Measurements from ENCODE around the gene PHGDH. TPM values are rescaled to one million over a fixed set of nuclear protein-coding genes. Genes with fewer than 3 reads are reported as not detected.

The PHGDH gene
- total RNA-seq, 4 donors from 2014 or later: 6.4 to 120 (median 34.6) TPM

DNA sequence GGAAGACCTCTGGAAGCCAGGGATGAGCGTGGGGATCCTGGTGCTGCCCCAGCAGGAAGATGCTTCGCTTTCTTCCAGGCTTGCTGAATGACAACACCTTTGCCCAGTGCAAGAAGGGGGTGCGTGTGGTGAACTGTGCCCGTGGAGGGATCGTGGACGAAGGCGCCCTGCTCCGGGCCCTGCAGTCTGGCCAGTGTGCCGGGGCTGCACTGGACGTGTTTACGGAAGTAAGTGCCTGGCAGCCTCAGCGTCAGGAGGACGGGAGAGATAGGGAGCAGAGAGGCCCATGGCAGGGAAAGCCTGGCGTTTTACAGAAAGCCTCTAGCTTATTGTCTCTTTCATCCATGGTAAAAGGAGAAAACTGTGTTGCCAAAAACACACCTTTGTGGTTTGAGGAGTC lies 23.5 kb downstream of the PHGDH start:
- Histone ChIP-seq H3K4me3 (no peak overlapping the region), H3K4me1 (no peaks in the 10 kb centered on the region), H3K27me3 (no peaks in the 10 kb centered on the region), H3K27ac (no peak overlapping the region), H3K9me3 (no peaks in the 10 kb centered on the region), H3K36me3 (no peaks in the 10 kb centered on the region)
- intact Hi-C loops (cut with DNase I; ENCODE audit: low total_unique reads): no loop called here
- no peak for DNase-seq
- TF ChIP-seq, protein P1, sequence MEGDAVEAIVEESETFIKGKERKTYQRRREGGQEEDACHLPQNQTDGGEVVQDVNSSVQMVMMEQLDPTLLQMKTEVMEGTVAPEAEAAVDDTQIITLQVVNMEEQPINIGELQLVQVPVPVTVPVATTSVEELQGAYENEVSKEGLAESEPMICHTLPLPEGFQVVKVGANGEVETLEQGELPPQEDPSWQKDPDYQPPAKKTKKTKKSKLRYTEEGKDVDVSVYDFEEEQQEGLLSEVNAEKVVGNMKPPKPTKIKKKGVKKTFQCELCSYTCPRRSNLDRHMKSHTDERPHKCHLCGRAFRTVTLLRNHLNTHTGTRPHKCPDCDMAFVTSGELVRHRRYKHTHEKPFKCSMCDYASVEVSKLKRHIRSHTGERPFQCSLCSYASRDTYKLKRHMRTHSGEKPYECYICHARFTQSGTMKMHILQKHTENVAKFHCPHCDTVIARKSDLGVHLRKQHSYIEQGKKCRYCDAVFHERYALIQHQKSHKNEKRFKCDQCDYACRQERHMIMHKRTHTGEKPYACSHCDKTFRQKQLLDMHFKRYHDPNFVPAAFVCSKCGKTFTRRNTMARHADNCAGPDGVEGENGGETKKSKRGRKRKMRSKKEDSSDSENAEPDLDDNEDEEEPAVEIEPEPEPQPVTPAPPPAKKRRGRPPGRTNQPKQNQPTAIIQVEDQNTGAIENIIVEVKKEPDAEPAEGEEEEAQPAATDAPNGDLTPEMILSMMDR (IDR thresholded peaks at IDR 0.05): no peak
- no peak for TF ChIP-seq POLR2A (IDR thresholded peaks at IDR 0.05)

DNA sequence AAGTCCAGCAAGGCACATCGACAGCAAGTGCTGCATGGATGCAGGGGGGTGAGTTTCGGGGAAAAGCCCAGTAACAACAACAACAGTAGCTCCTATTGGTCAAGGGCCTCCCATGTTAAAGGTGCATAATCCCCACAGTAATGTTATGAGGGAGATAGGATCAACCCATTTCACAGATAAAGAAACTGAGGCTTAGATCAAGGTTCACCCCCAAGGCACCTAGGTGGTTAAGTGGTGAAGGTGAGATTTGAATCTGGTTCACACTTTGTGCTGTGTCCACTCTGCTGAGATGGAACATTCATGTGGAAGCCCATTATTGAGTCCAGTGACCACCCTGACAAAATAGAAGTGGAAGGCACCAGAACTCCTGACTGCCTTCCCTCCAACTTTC lies 24.9 kb downstream of the PHGDH start:
- no peaks in the 10 kb centered on the region for H3K27me3 ChIP-seq
- no peaks in the 10 kb centered on the region for H3K36me3 ChIP-seq
- DNase-seq: no peak
- no peak overlapping the region for H3K4me3 ChIP-seq
- no peak for TF ChIP-seq POLR2A (IDR thresholded peaks at IDR 0.05)
- TF ChIP-seq, protein P1 (IDR thresholded peaks at IDR 0.05): no peak
- no peaks in the 10 kb centered on the region for H3K9me3 ChIP-seq
- no peak overlapping the region for H3K27ac ChIP-seq
- H3K4me1 ChIP-seq: no peaks in the 10 kb centered on the region
- intact Hi-C loops (cut with DNase I; ENCODE audit: low total_unique reads): no loop called here

DNA sequence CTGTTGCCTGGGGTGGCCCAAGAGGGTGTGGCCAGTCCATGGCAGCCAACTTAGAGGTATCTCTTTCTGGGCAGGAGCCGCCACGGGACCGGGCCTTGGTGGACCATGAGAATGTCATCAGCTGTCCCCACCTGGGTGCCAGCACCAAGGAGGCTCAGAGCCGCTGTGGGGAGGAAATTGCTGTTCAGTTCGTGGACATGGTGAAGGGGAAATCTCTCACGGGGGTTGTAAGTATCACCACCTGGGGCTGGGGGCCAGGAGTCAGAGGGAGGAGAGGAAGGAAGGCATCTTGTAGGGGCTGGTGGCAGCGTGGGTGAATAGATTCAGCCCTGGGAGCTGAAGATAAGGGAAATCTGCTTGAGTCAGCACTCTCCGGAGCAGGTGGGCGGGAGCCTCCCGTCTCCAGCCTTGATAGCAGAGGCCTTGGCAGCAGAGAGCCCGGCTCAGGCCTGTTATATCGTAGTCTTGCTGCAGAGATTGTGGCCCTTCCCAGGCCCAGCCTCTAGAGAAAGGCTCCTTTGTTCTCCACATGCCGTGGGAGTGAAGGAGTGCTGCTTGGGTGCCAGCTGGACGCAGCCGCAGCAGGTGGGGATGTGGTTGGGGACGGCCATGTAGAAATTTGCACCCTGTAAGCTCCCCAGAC lies 25.4 kb downstream of the PHGDH start:
- Histone ChIP-seq H3K4me3 (no peak overlapping the region), H3K4me1 (no peaks in the 10 kb centered on the region), H3K9me3 (no peaks in the 10 kb centered on the region), H3K36me3 (no peaks in the 10 kb centered on the region), H3K27ac (no peak overlapping the region), H3K27me3 (no peaks in the 10 kb centered on the region)
- DNase-seq: no peak
- intact Hi-C loops (cut with DNase I; ENCODE audit: low total_unique reads): no loop called here
- TF ChIP-seq POLR2A (IDR thresholded peaks at IDR 0.05): no peak
- TF ChIP-seq, protein P1 (IDR thresholded peaks at IDR 0.05): no peak

DNA sequence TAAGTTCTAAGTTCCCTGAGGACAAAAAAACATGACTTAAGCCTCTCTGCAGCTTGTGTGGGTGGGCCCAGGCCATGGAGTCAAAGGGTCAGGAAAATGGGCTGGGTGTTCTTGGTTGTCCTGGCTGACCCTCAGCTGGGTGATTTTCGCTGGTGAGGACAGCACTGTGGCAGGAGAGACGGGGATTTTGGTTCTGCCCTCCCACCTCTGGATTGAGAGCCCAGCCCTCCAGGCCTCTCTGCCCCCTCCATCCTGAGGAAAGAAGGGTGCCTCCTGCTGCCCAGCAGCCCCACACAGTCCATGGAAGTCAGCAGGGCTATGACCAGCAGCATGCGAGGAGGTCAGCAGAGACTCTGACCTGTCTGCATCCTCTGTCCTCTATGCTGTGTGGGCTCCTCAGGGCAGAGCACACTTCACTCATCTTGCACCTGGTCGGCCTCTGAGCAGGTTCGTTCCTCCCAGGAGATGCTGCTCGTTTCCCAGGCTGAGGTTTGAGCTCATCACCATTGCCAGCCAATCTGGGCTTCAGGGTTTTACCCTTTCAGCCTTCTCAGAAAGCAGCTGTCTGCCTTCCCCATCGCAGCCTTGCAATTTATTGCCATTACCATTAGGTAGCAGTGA lies 26.5 kb downstream of the PHGDH start:
- Histone ChIP-seq H3K4me3 (no peak overlapping the region), H3K4me1 (no peaks in the 10 kb centered on the region), H3K36me3 (no peaks in the 10 kb centered on the region), H3K27ac (no peak overlapping the region), H3K9me3 (no peaks in the 10 kb centered on the region), H3K27me3 (no peaks in the 10 kb centered on the region)
- intact Hi-C loops (cut with DNase I; ENCODE audit: low total_unique reads): no loop called here
- no peak for DNase-seq
- no peak for TF ChIP-seq POLR2A (IDR thresholded peaks at IDR 0.05)
- TF ChIP-seq, protein P1 (IDR thresholded peaks at IDR 0.05): no peak

DNA sequence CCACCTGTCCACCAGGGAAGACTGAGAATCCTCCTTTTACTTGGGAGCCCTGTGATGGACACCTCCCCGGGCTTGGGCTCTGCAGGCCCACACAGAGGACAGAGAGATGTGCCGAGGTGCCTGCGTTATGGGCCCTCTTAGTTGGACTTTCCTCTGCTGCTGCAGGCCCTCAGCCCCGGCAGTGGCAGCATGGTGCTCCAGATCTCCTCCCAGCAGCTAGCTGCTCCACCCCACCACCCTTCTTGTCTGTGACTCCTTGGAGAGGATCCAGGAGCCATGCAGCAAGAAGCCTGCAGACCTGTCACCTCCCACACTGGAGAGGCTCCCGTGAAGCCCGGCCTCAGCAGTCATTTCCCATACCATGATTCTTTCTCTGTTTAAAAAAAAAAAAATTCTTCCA lies 27.4 kb downstream of the PHGDH start:
- Histone ChIP-seq H3K4me1 (no peaks in the 10 kb centered on the region), H3K4me3 (no peak overlapping the region), H3K36me3 (no peaks in the 10 kb centered on the region), H3K27ac (no peak overlapping the region), H3K27me3 (no peaks in the 10 kb centered on the region), H3K9me3 (no peaks in the 10 kb centered on the region)
- DNase-seq: no peak
- no peak for TF ChIP-seq POLR2A (IDR thresholded peaks at IDR 0.05)
- intact Hi-C loops (cut with DNase I; ENCODE audit: low total_unique reads): no loop called here

Measured in uterus (tissue), 4 donors.